HCT116 (cell line): ENCODE measurements around the gene RHBDD1. TPM values are rescaled to one million over a fixed set of nuclear protein-coding genes. Genes with fewer than 3 reads are reported as not detected.
A peak's percentile ranks its signal among the peaks of the same experiment; 100 is the strongest.

Experiments
- ATAC-seq: fragments of 200-7000 bp; cut with Tn5 transposase; 2 replicates; pipeline ENCODE4 v1.9.1; 2020; ENCODE audit warnings: mild to moderate bottlenecking, moderate library complexity
- BruUV-seq: library from RNA; stranded (reverse); fragments of 400-500 nt; replicated peaks from 2 replicates; lab custom pipeline; 2021; lab: Mats Ljungman, UMichigan
- CTCF ChIA-PET: fragments of 300-600 bp; sonication (Branson Sonifier 250); formaldehyde crosslinking; loops from one replicate; lab custom pipeline; 2021; ENCODE audit warnings: antibody characterized with exemption; lab: Charles Lee
- POLR2A ChIA-PET: fragments of 300-600, 350-600 bp; sonication (Branson Sonifier 250); formaldehyde crosslinking; loops from one replicate; lab custom pipeline; 2021; ENCODE audit warnings: antibody characterized with exemption; lab: Charles Lee
- RAD21 ChIA-PET, 2 experiments: fragments of 300-600 bp; sonication (Branson Sonifier 250); formaldehyde crosslinking; loops; one replicate each; lab custom pipeline; 2023; ENCODE audit warnings: low total read pairs in 2 of 2; ENCODE audit not compliant: uncharacterized antibody in 2 of 2, unreplicated experiment in 2 of 2, low non-redundant PET in 1 of 2; lab: Charles Lee
- DNase-seq: peaks from one replicate; pipeline ENCODE4 v3.0.0-alpha.2; 2010; ENCODE audit warnings: low read depth, low spot score
- H2AFZ ChIP-seq: fragments of 200-600 bp; shearing (Covaris generic), sonication (generic); 2 replicates; pipeline ENCODE4 v1.6.1; 2017; ENCODE audit warnings: low read depth, mixed run types, mixed read lengths, antibody characterized with exemption, low read length; ENCODE audit not compliant: poor library complexity, severe bottlenecking
- H3K27ac ChIP-seq: 2 replicates; pipeline ENCODE4 v1.5.1; 2012; ENCODE audit warnings: low read depth, low read length
- H3K27me3 ChIP-seq: fragments of 200-600 bp; sonication (generic); 2 replicates; pipeline ENCODE4 v1.6.1; 2016; ENCODE audit warnings: mixed run types, low read length, mixed read lengths; ENCODE audit not compliant: insufficient read depth
- H3K36me3 ChIP-seq, 2 experiments: fragments of 200-500 bp in 1 of 2; fragments of 200-600 bp in 1 of 2; sonication (Bioruptor generic) in 1 of 2; sonication (generic) in 1 of 2; 2 replicates each; pipeline versions ENCODE4 v1.5.1 to v1.6.1; 2014 to 2016; ENCODE audit warnings: low read length in 2 of 2, inconsistent platforms in 1 of 2, mixed read lengths in 1 of 2, mixed run types in 1 of 2; ENCODE audit not compliant: insufficient read depth in 2 of 2, control insufficient read depth in 1 of 2
- H3K4me1 ChIP-seq, 2 experiments: fragments of 200-600 bp in 1 of 2; sonication (generic) in 1 of 2; 2 replicates each; pipeline versions ENCODE4 v1.5.1 to v1.6.1; 2012 to 2017; ENCODE audit warnings: low read length in 2 of 2, inconsistent platforms in 1 of 2, mild to moderate bottlenecking in 1 of 2, mixed read lengths in 1 of 2, mixed run types in 1 of 2, moderate library complexity in 1 of 2; ENCODE audit not compliant: insufficient read depth in 2 of 2, control insufficient read depth in 1 of 2
- H3K4me2 ChIP-seq: fragments of 200-600 bp; sonication (generic); 2 replicates; pipeline ENCODE4 v1.6.1; 2017; ENCODE audit warnings: mixed run types, low read length, mixed read lengths
- H3K4me3 ChIP-seq, 2 experiments: fragments of 200-600 bp in 1 of 2; sonication (generic) in 1 of 2; replicated peaks in 1 of 2; 2 replicates each; pipeline ENCODE4 v1.5.1; 2011 to 2016; ENCODE audit warnings: low read length in 2 of 2, control low read depth in 1 of 2, low read depth in 1 of 2, mild to moderate bottlenecking in 1 of 2, mixed read lengths in 1 of 2, mixed run types in 1 of 2
- H3K79me2 ChIP-seq: fragments of 200-600 bp; sonication (generic); 2 replicates; pipeline ENCODE4 v1.6.1; 2017; ENCODE audit warnings: mild to moderate bottlenecking, mixed run types, low read length, moderate library complexity, mixed read lengths; ENCODE audit not compliant: insufficient read depth
- H3K9ac ChIP-seq: fragments of 200-600 bp; sonication (generic); 2 replicates; pipeline ENCODE4 v1.6.1; 2016; ENCODE audit warnings: low read length, mixed read lengths
- H3K9me2 ChIP-seq: fragments of 200-600 bp; sonication (generic), shearing (Covaris generic); 2 replicates; pipeline ENCODE4 v1.6.1; 2017; ENCODE audit warnings: mixed run types, mild to moderate bottlenecking, moderate library complexity; ENCODE audit not compliant: insufficient read depth
- H3K9me3 ChIP-seq, 2 experiments: fragments of 200-500 bp in 1 of 2; fragments of 200-600 bp in 1 of 2; sonication (Bioruptor generic) in 1 of 2; sonication (generic) in 1 of 2; 2 replicates each; pipeline ENCODE4 v1.6.1; 2014 to 2017; ENCODE audit warnings: low read length in 2 of 2, mixed read lengths in 2 of 2, inconsistent platforms in 1 of 2, low read depth in 1 of 2, mild to moderate bottlenecking in 1 of 2, mixed run types in 1 of 2, moderate library complexity in 1 of 2; ENCODE audit not compliant: control insufficient read depth in 1 of 2, insufficient read depth in 1 of 2
- H4K20me1 ChIP-seq: fragments of 200-600 bp; sonication (generic), shearing (Covaris generic); 2 replicates; pipeline ENCODE4 v1.6.1; 2017; ENCODE audit warnings: mixed run types, mild to moderate bottlenecking, moderate library complexity; ENCODE audit not compliant: insufficient read depth
- ATF3 ChIP-seq: IDR thresholded peaks from 2 replicates; pipeline ENCODE4 v1.6.1; 2012
- CBX3 ChIP-seq: IDR thresholded peaks from 2 replicates; pipeline ENCODE4 v1.6.1; 2012; ENCODE audit warnings: low read depth
- CEBPB ChIP-seq: IDR thresholded peaks from 2 replicates; pipeline ENCODE4 v1.6.1; 2012; ENCODE audit warnings: low read depth
- CTCF ChIP-seq, 3 experiments: fragments of 200-600 bp in 1 of 3; sonication (generic) in 1 of 3; IDR thresholded peaks in 2 of 3; conservative IDR thresholded peaks in 1 of 3; 2 replicates each; pipeline ENCODE4 v1.5.1; 2012 to 2017; ENCODE audit warnings: low read depth in 2 of 3, low read length in 2 of 3, antibody characterized with exemption in 1 of 3, borderline replicate concordance in 1 of 3, control low read depth in 1 of 3, mild to moderate bottlenecking in 1 of 3, mixed read lengths in 1 of 3, mixed run types in 1 of 3, moderate library complexity in 1 of 3; ENCODE audit not compliant: insufficient read depth in 1 of 3
- EGR1 ChIP-seq: IDR thresholded peaks from 2 replicates; pipeline ENCODE4 v1.6.1; 2012; ENCODE audit warnings: low read depth
- ELF1 ChIP-seq: IDR thresholded peaks from 2 replicates; pipeline ENCODE4 v1.6.1; 2012; ENCODE audit warnings: low read depth, borderline replicate concordance
- EZH2phosphoT487 ChIP-seq: fragments of 200-600 bp; IDR thresholded peaks from 2 replicates; pipeline ENCODE4 v1.6.1; 2018; ENCODE audit warnings: antibody characterized with exemption, borderline replicate concordance
- JUND ChIP-seq: IDR thresholded peaks from 2 replicates; pipeline ENCODE4 v1.6.1; 2012
- MAX ChIP-seq: IDR thresholded peaks from 2 replicates; pipeline ENCODE4 v1.6.1; 2012
- POLR2A ChIP-seq: IDR thresholded peaks from 2 replicates; pipeline ENCODE4 v1.7.0; 2011; ENCODE audit warnings: borderline replicate concordance; ENCODE audit not compliant: insufficient read depth, insufficient read length; ENCODE audit errors: extremely low read depth
- POLR2AphosphoS5 ChIP-seq: IDR thresholded peaks from 2 replicates; pipeline ENCODE4 v1.6.1; 2011; ENCODE audit warnings: mild to moderate bottlenecking, low read depth, low read length, moderate library complexity
- RAD21 ChIP-seq: IDR thresholded peaks from 2 replicates; pipeline ENCODE4 v1.6.1; 2012; ENCODE audit warnings: low read depth, mild to moderate bottlenecking
- REST ChIP-seq: IDR thresholded peaks from 2 replicates; pipeline ENCODE4 v1.6.1; 2012; ENCODE audit warnings: low read depth
- SIN3A ChIP-seq: IDR thresholded peaks from 2 replicates; pipeline ENCODE4 v1.6.1; 2012; ENCODE audit warnings: low read depth
- SP1 ChIP-seq: IDR thresholded peaks from 2 replicates; pipeline ENCODE4 v1.6.1; 2012; ENCODE audit warnings: low read depth
- SRF ChIP-seq: IDR thresholded peaks from 2 replicates; pipeline ENCODE4 v1.6.1; 2012; ENCODE audit warnings: low read depth
- TCF7L2 ChIP-seq: IDR thresholded peaks from 2 replicates; pipeline ENCODE4 v1.7.0; 2011; ENCODE audit warnings: borderline replicate concordance, inconsistent platforms; ENCODE audit not compliant: insufficient read depth, insufficient read length; ENCODE audit errors: extremely low read depth
- YY1 ChIP-seq: IDR thresholded peaks from 2 replicates; pipeline ENCODE4 v1.6.1; 2011; ENCODE audit warnings: low read length, low read depth, moderate library complexity, mild to moderate bottlenecking; ENCODE audit not compliant: insufficient replicate concordance; ENCODE audit errors: extremely low read depth
- ZBTB33 ChIP-seq: IDR thresholded peaks from 2 replicates; pipeline ENCODE4 v1.6.1; 2011; ENCODE audit warnings: mild to moderate bottlenecking, low read length, moderate library complexity; ENCODE audit not compliant: insufficient replicate concordance; ENCODE audit errors: extremely low read depth
- ZNF274 ChIP-seq: fragments of 200-500 bp; sonication (Bioruptor generic); IDR thresholded peaks from 2 replicates; pipeline ENCODE4 v1.6.1; 2014; ENCODE audit warnings: mild to moderate bottlenecking, low read depth, low read length, inconsistent platforms
- intact Hi-C: fragments of 100-400 bp; cut with micrococcal nuclease; formaldehyde crosslinking; loops from 2 replicates; pipeline ENCODE4 v1.10.0; 2022
- total RNA-seq: library from RNA; stranded (reverse); gene quantifications from one replicate; pipeline ENCODE4 v1.2.1, GENCODE V29; 2021; ENCODE audit not compliant: unreplicated experiment

The RHBDD1 gene
- total RNA-seq, 1 experiment from 2014 or later: 73.8 TPM

- no peak for TF ChIP-seq POLR2A
- no peak for TF ChIP-seq SIN3A
- TF ChIP-seq RAD21: peak; percentile 79
- TF ChIP-seq YY1: no peak
- peak; percentile 25; the same call in 1 of the 2 replicates for TF ChIP-seq CBX3
- peak; percentile 34 for TF ChIP-seq TCF7L2
- no peak for TF ChIP-seq JUND
- no peak for TF ChIP-seq CEBPB
- TF ChIP-seq CTCF (IDR thresholded peaks at IDR 0.05 in 2 of 3, conservative IDR thresholded peaks at IDR 0.05 in 1 of 3; ENCODE audit: borderline replicate concordance in 1 of 3, insufficient read depth in 1 of 3, low read depth in 2 of 3, low read length in 2 of 3): peak; percentile 49 to 64 (median 63); a peak in 5 of 6 replicates
- no peak for TF ChIP-seq SP1
- no peak for TF ChIP-seq REST
- no peak for TF ChIP-seq ELF1
- no peak for TF ChIP-seq POLR2AphosphoS5
- no peak for TF ChIP-seq EZH2phosphoT487
- TF ChIP-seq SRF: no peak
- TF ChIP-seq MAX: no peak
- no peak for TF ChIP-seq ZBTB33
- TF ChIP-seq EGR1: no peak
- no peak for TF ChIP-seq ZNF274
- no peak for TF ChIP-seq ATF3
- TF ChIP-seq, all 23 proteins: peak for 4
- peaks cover 0 to 7% of the 10 kb centered on the region in 2 experiments; a peak in 1 of 4 replicates for H3K9me3 ChIP-seq
- H3K27ac ChIP-seq: no peak overlapping the region
- no peaks in the 10 kb centered on the region for H4K20me1 ChIP-seq
- no peaks in the 10 kb centered on the region for H3K79me2 ChIP-seq
- no peak overlapping the region for H3K9ac ChIP-seq
- intact Hi-C loops: loop anchor here (1.0 kb wide), 2 partner anchors 172 to 294 kb away; no protein-coding TSS in a partner anchor
- no peak overlapping the region for H3K4me2 ChIP-seq
- no peaks in the 10 kb centered on the region for H3K4me1 ChIP-seq
- H3K4me3 ChIP-seq: no peak overlapping the region
- no peaks in the 10 kb centered on the region for H3K36me3 ChIP-seq
- BruUV-seq: no TSS peak
- H3K9me2 ChIP-seq: no peaks in the 10 kb centered on the region
- ChIA-PET CTCF (interaction anchor here (1.1 kb wide), 1 partner anchor 172 kb away, joined by 3 read pairs; no protein-coding TSS in a partner anchor), RAD21 (interaction anchor here in 1 of 2 experiments (0.6 kb wide), 1 partner anchor 14 kb away, joined by 3 read pairs; no protein-coding TSS in a partner anchor), POLR2A (no interaction called here)
- peak; percentile 74 for ATAC-seq
- no peak for DNase-seq
- no peak overlapping the region for H2AFZ ChIP-seq
- H3K27me3 ChIP-seq: no peaks in the 10 kb centered on the region
These were observed 22.6 kb upstream of the RHBDD1 start for GRCh38 chr2:226813148-226813701.
